Adrenal gland (tissue), 5 donors: ENCODE measurements around the gene MAP2K6.

Experiments
- POLR2A ChIP-seq, 2 donors: fragments of 450-650 bp; IDR thresholded peaks; one replicate each; pipeline ENCODE4 v1.6.1; 2017; ENCODE audit warnings: antibody characterized with exemption in 2 of 2, mild to moderate bottlenecking in 2 of 2, moderate library complexity in 1 of 2
- TF ChIP-seq, protein P1 (sequence below), 6 experiments: fragments of 450-650 bp in 4 of 6; fragments of 200-600 bp in 2 of 6; sonication (generic) in 1 of 6; IDR thresholded peaks; 1 replicate in 5 of 6; 2 replicates in 1 of 6; pipeline versions ENCODE4 v1.5.1 to v1.8.0; 2016 to 2021; ENCODE audit warnings: antibody characterized with exemption in 6 of 6, mild to moderate bottlenecking in 2 of 6, moderate library complexity in 1 of 6
- donor health status: DM: no; HTN: no; CAD: no.

- no peak for TF ChIP-seq POLR2A (IDR thresholded peaks at IDR 0.05)
- TF ChIP-seq, protein P1, sequence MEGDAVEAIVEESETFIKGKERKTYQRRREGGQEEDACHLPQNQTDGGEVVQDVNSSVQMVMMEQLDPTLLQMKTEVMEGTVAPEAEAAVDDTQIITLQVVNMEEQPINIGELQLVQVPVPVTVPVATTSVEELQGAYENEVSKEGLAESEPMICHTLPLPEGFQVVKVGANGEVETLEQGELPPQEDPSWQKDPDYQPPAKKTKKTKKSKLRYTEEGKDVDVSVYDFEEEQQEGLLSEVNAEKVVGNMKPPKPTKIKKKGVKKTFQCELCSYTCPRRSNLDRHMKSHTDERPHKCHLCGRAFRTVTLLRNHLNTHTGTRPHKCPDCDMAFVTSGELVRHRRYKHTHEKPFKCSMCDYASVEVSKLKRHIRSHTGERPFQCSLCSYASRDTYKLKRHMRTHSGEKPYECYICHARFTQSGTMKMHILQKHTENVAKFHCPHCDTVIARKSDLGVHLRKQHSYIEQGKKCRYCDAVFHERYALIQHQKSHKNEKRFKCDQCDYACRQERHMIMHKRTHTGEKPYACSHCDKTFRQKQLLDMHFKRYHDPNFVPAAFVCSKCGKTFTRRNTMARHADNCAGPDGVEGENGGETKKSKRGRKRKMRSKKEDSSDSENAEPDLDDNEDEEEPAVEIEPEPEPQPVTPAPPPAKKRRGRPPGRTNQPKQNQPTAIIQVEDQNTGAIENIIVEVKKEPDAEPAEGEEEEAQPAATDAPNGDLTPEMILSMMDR (IDR thresholded peaks at IDR 0.05) = no peak
These were observed 71.6 kb downstream of the MAP2K6 start for GRCh38 chr17:69485901-69486643.
